ENCODE results near the gene MMS19. TPM values are rescaled to one million over a fixed set of nuclear protein-coding genes. Genes with fewer than 3 reads are reported as not detected.
"Not testable (repeated sequence)": the region's sequence is repeated elsewhere in the genome, so short reads cannot be mapped to it uniquely, and the experiment has no call there.

MMS19 gene
- total RNA-seq, 4 donors from 2014 or later = 111 to 238 (median 118) TPM

- H3K4me1 ChIP-seq = no peaks in the 10 kb centered on the region
- TF ChIP-seq POLR2AphosphoS5 (IDR thresholded peaks at IDR 0.05) (no peak), POLR2A (IDR thresholded peaks at IDR 0.05) (no peak), EP300 (IDR thresholded peaks at IDR 0.05) (no peak), CTCF (IDR thresholded peaks at IDR 0.05) (no peak)
- H3K27me3 ChIP-seq = no peaks in the 10 kb centered on the region
- no peaks in the 10 kb centered on the region for H3K9me3 ChIP-seq
- no peak for DNase-seq (ENCODE audit: low spot score in 2 of 2)
- 94% methylated on average over 10 of the region's 10 CpGs for WGBS
- no peak overlapping the region for H3K4me3 ChIP-seq
- H3K27ac ChIP-seq = no peak overlapping the region
- no peaks in the 10 kb centered on the region for H3K36me3 ChIP-seq
These were observed 33.3 kb upstream of the MMS19 start for GRCh38 chr10:97531401-97531986.

GRCh38 chr10:97529685-97530465 lies 31.7 kb upstream of the MMS19 start:
- no peaks in the 10 kb centered on the region for H3K27me3 ChIP-seq
- WGBS = 79% methylated on average over 14 of the region's 14 CpGs
- H3K4me1 ChIP-seq = peaks cover 2% of the 10 kb centered on the region
- no peaks in the 10 kb centered on the region for H3K36me3 ChIP-seq
- no peak for TF ChIP-seq POLR2AphosphoS5 (IDR thresholded peaks at IDR 0.05)
- no peak for TF ChIP-seq CTCF (IDR thresholded peaks at IDR 0.05)
- TF ChIP-seq POLR2A (IDR thresholded peaks at IDR 0.05) = no peak
- TF ChIP-seq EP300 (IDR thresholded peaks at IDR 0.05) = no peak
- no peak for DNase-seq (ENCODE audit: low spot score in 2 of 2)
- H3K9me3 ChIP-seq = no peaks in the 10 kb centered on the region
- H3K4me3 ChIP-seq = no peak overlapping the region
- no peak overlapping the region for H3K27ac ChIP-seq

DNA sequence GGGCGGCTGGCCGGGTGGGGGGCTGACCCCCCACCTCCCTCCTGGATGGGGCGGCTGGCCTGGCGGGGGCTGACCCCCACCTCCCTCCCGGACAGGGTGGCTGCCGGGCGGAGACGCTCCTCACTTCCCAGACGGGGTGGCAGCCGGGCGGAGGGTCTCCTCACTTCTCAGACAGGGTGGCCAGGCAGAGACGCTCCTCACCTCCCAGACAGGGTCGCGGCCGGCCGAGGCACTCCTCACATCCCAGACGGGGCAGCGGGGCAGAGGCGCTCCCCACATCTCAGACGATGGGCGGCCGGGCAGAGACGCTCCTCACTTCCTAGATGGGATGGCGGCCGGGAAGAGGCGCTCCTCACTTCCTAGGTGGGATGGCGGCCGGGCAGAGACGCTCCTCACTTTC lies 30.7 kb upstream of the MMS19 start:
- not testable (repeated sequence) for H3K27ac ChIP-seq; DNase-seq (ENCODE audit: low spot score in 2 of 2); H3K27me3 ChIP-seq; H3K4me1 ChIP-seq; H3K36me3 ChIP-seq; H3K9me3 ChIP-seq; H3K4me3 ChIP-seq
- no CpG with 5 or more reads among the region's 29 CpGs for WGBS

- Histone ChIP-seq H3K27me3 (no peaks in the 10 kb centered on the region), H3K4me3 (no peak overlapping the region), H3K9me3 (no peaks in the 10 kb centered on the region), H3K36me3 (no peaks in the 10 kb centered on the region), H3K27ac (no peak overlapping the region), H3K4me1 (peaks cover 23% of the 10 kb centered on the region)
- TF ChIP-seq EP300 (IDR thresholded peaks at IDR 0.05) = no peak
- TF ChIP-seq POLR2AphosphoS5 (IDR thresholded peaks at IDR 0.05) = no peak
- TF ChIP-seq CTCF (IDR thresholded peaks at IDR 0.05) = no peak
- no peak for TF ChIP-seq POLR2A (IDR thresholded peaks at IDR 0.05)
- DNase-seq (ENCODE audit: low spot score in 2 of 2) = no peak
- WGBS = 96% methylated on average over 1 of the region's 1 CpG
These were observed 27.5 kb upstream of the MMS19 start for GRCh38 chr10:97525683-97526110.

DNA sequence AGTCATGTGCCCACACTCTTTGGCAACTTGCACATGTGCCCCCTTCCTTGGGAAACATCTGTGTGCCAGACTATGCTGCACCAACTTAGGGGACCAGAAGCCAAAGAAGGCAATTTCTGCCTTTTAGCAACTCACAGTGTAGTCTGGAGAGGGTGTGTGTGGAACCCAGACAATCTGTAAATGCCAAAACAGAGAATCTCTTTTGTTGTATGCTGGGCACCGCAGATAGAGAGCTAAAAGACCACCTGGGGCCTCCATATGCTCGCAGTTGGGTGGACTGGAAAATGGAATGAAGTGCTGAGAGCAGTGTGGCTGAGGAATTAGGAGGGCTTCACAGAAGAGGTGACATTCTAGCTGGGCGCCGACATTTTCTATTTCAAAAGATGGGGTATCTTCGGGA lies 26.9 kb upstream of the MMS19 start:
- Histone ChIP-seq H3K9me3 (no peaks in the 10 kb centered on the region), H3K27me3 (no peaks in the 10 kb centered on the region), H3K4me3 (no peak overlapping the region), H3K4me1 (peaks cover 23% of the 10 kb centered on the region), H3K27ac (no peak overlapping the region), H3K36me3 (no peaks in the 10 kb centered on the region)
- no peak for DNase-seq (ENCODE audit: low spot score in 2 of 2)
- 89% methylated on average over 5 of the region's 5 CpGs for WGBS
- no peak for TF ChIP-seq POLR2A (IDR thresholded peaks at IDR 0.05)
- TF ChIP-seq EP300 (IDR thresholded peaks at IDR 0.05) = no peak
- no peak for TF ChIP-seq CTCF (IDR thresholded peaks at IDR 0.05)
- no peak for TF ChIP-seq POLR2AphosphoS5 (IDR thresholded peaks at IDR 0.05)
